C4-2B (cell line): Measurements from ENCODE around the gene KLHL17.

Source experiments
- CTCF ChIP-seq: fragments of 450-650 bp; conservative IDR thresholded peaks from 2 replicates; pipeline ENCODE4 v1.5.1; 2017; ENCODE audit warnings: mild to moderate bottlenecking
- ZFX ChIP-seq: fragments of 450-650 bp; IDR thresholded peaks from 2 replicates; pipeline ENCODE4 v1.6.1; 2017

DNA sequence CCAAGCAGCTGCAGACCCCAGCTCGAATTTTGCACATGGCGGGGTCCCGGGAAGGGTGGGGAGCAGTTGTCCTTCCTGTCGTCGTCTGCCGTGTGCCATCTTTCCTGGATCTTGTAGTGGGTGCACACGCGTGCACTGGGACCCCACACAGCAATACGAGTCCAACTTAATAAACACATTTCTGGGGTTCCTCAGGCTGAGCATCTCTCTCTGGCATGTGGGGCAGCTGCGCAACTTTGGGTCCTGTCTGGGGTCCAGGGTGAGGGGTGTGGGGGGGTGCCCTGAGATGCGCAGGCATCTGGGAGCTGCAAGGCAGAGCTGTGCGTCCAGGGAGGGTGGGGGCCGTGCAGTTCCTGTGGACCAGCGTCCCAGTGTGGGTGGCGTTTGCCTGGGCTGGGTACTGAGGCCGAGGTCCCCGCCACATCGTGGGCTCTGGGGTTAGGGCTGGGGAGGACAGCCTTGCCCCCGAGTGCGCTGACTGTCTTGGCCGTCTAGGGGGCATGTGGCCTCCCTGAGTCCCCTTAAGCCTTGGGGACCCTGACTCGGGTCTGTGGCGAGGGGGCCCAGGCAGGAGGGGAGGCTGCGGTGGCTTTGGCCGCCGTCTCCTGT, 5.2 kb downstream of the KLHL17 start:
- TF ChIP-seq CTCF (no peak), ZFX (no peak)
